ENCODE measurements around the gene CYB5D1.
"Not testable (repeated sequence)": the region's sequence is repeated elsewhere in the genome, so short reads cannot be mapped to it uniquely, and the experiment has no call there.

Gene CYB5D1

GRCh38 chr17:7856811-7857712 lies 741 bp upstream of the CYB5D1 start, which contains the start of gene NAA38:
NAA38 (minus strand) TSS chr17:7857559; CDS start chr17:7857463, 96 bp downstream.
- peak; percentile 97 for DNase-seq

- DNase-seq, result peak; percentile 52
These were observed 663 bp downstream of the CYB5D1 start for GRCh38 chr17:7858522-7858810.

- no peak for DNase-seq
These were observed 1.2 kb downstream of the CYB5D1 start for GRCh38 chr17:7859028-7859427.

- peak; percentile 56 for DNase-seq
These were observed 5.1 kb downstream of the CYB5D1 start for GRCh38 chr17:7862692-7863437.

- DNase-seq, result not testable (repeated sequence)
These were observed 6.6 kb downstream of the CYB5D1 start for GRCh38 chr17:7864384-7864783.

- no peak for DNase-seq
These were observed 7.3 kb downstream of the CYB5D1 start for GRCh38 chr17:7864995-7865650.

- no peak for DNase-seq
These were observed 10.1 kb downstream of the CYB5D1 start for GRCh38 chr17:7867881-7868329.

- no peak for DNase-seq
These were observed 15.2 kb downstream of the CYB5D1 start for GRCh38 chr17:7873051-7873450.

GRCh38 chr17:7875804-7876370 lies 18.1 kb downstream of the CYB5D1 start:
- DNase-seq, result no peak

GRCh38 chr17:7878234-7878633 lies 20.4 kb downstream of the CYB5D1 start:
- DNase-seq, result no peak

- DNase-seq, result no peak
These were observed 22.5 kb downstream of the CYB5D1 start for GRCh38 chr17:7880076-7880868.

GRCh38 chr17:7881276-7882054 lies 23.7 kb downstream of the CYB5D1 start:
- no peak for DNase-seq

GRCh38 chr17:7882068-7882467 lies 24.3 kb downstream of the CYB5D1 start:
- DNase-seq, result no peak

GRCh38 chr17:7882629-7883028 lies 24.8 kb downstream of the CYB5D1 start:
- no peak for DNase-seq

GRCh38 chr17:7883781-7884386 lies 26.1 kb downstream of the CYB5D1 start:
- DNase-seq, result peak; percentile 30

- peak; percentile 34 for DNase-seq
These were observed 27.0 kb downstream of the CYB5D1 start for GRCh38 chr17:7884581-7885366.

- peak; percentile 61 for DNase-seq
These were observed 27.8 kb downstream of the CYB5D1 start for GRCh38 chr17:7885367-7886226.

- peak; percentile 49 for DNase-seq
These were observed 28.6 kb downstream of the CYB5D1 start for GRCh38 chr17:7886227-7887037.
